SK-N-SH (cell line): Measurements from ENCODE around the gene MARCHF4.

Experiments
- ELF1 ChIP-seq: IDR thresholded peaks from 2 replicates; pipeline ENCODE4 v1.4.0; 2012
- EP300 ChIP-seq, 2 experiments: IDR thresholded peaks; 2 replicates each; pipeline versions ENCODE4 v1.4.0 to v1.6.1; 2012; ENCODE audit warnings: borderline replicate concordance in 1 of 2, low read depth in 1 of 2, low read length in 1 of 2
- FOXM1 ChIP-seq: IDR thresholded peaks from 2 replicates; pipeline ENCODE4 v1.4.0; 2012; ENCODE audit warnings: low read depth, mild to moderate bottlenecking
- GABPA ChIP-seq: IDR thresholded peaks from 2 replicates; pipeline ENCODE4 v1.4.0; 2012; ENCODE audit warnings: low read depth, mild to moderate bottlenecking
- JUND ChIP-seq: IDR thresholded peaks from 2 replicates; pipeline ENCODE4 v1.4.0; 2012
- MXI1 ChIP-seq: IDR thresholded peaks from 2 replicates; pipeline ENCODE4 v1.6.1; 2012; ENCODE audit warnings: mild to moderate bottlenecking, low read depth, low read length, improper control_type of control experiment
- NFIC ChIP-seq: IDR thresholded peaks from 2 replicates; pipeline ENCODE4 v1.4.0; 2012; ENCODE audit warnings: borderline replicate concordance
- POLR2AphosphoS5 ChIP-seq: IDR thresholded peaks from 2 replicates; pipeline ENCODE4 v1.6.1; 2012; ENCODE audit warnings: low read depth, low read length
- RAD21 ChIP-seq: IDR thresholded peaks from 2 replicates; pipeline ENCODE4 v1.6.1; 2012; ENCODE audit warnings: mild to moderate bottlenecking, low read length
- TCF12 ChIP-seq: IDR thresholded peaks from 2 replicates; pipeline ENCODE4 v1.4.0; 2012
- YY1 ChIP-seq: IDR thresholded peaks from 2 replicates; pipeline ENCODE4 v1.4.0; 2012; ENCODE audit warnings: low read depth, mild to moderate bottlenecking
- TF ChIP-seq, protein P1 (sequence below): fragments of 200-600 bp; sonication (generic); IDR thresholded peaks from 2 replicates; pipeline ENCODE4 v1.6.1; 2017; ENCODE audit warnings: antibody characterized with exemption, mild to moderate bottlenecking, moderate library complexity
- TF ChIP-seq, protein P2 (sequence below): IDR thresholded peaks from 2 replicates; pipeline ENCODE4 v1.6.1; 2012; ENCODE audit warnings: mild to moderate bottlenecking, low read depth, low read length, moderate library complexity
- TF ChIP-seq, protein P3 (sequence below): IDR thresholded peaks from 2 replicates; pipeline ENCODE4 v1.4.0; 2012; ENCODE audit warnings: low read depth, borderline replicate concordance

DNA sequence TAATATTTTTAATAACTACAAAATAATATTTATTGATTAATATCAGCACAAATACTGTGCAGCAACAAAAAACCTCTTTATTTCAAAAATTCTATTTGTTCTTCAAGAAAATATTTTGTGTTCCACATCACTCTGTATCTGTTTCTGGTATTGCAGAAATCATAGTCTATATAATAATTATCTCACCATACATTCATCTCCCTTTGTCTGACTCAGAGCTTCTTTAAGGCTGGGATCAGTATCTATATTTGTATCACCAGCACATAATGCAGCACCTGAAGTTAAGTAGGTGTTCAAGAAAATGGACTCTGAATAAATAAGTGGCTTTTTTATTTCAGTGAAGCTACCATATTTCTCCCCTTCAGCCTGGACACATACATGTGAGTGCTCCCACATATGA, 1.6 kb upstream of the MARCHF4 start:
- TF ChIP-seq, protein P1, sequence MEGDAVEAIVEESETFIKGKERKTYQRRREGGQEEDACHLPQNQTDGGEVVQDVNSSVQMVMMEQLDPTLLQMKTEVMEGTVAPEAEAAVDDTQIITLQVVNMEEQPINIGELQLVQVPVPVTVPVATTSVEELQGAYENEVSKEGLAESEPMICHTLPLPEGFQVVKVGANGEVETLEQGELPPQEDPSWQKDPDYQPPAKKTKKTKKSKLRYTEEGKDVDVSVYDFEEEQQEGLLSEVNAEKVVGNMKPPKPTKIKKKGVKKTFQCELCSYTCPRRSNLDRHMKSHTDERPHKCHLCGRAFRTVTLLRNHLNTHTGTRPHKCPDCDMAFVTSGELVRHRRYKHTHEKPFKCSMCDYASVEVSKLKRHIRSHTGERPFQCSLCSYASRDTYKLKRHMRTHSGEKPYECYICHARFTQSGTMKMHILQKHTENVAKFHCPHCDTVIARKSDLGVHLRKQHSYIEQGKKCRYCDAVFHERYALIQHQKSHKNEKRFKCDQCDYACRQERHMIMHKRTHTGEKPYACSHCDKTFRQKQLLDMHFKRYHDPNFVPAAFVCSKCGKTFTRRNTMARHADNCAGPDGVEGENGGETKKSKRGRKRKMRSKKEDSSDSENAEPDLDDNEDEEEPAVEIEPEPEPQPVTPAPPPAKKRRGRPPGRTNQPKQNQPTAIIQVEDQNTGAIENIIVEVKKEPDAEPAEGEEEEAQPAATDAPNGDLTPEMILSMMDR, result no peak
- TF ChIP-seq RAD21 (no peak), POLR2AphosphoS5 (no peak), YY1 (no peak), TCF12 (no peak), JUND (no peak), ELF1 (no peak), EP300 (IDR thresholded peaks at IDR 0.05; ENCODE audit: borderline replicate concordance in 1 of 2, low read depth in 1 of 2, low read length in 1 of 2) (no peak), FOXM1 (no peak), GABPA (no peak), NFIC (no peak), MXI1 (no peak)
- TF ChIP-seq, protein P2, sequence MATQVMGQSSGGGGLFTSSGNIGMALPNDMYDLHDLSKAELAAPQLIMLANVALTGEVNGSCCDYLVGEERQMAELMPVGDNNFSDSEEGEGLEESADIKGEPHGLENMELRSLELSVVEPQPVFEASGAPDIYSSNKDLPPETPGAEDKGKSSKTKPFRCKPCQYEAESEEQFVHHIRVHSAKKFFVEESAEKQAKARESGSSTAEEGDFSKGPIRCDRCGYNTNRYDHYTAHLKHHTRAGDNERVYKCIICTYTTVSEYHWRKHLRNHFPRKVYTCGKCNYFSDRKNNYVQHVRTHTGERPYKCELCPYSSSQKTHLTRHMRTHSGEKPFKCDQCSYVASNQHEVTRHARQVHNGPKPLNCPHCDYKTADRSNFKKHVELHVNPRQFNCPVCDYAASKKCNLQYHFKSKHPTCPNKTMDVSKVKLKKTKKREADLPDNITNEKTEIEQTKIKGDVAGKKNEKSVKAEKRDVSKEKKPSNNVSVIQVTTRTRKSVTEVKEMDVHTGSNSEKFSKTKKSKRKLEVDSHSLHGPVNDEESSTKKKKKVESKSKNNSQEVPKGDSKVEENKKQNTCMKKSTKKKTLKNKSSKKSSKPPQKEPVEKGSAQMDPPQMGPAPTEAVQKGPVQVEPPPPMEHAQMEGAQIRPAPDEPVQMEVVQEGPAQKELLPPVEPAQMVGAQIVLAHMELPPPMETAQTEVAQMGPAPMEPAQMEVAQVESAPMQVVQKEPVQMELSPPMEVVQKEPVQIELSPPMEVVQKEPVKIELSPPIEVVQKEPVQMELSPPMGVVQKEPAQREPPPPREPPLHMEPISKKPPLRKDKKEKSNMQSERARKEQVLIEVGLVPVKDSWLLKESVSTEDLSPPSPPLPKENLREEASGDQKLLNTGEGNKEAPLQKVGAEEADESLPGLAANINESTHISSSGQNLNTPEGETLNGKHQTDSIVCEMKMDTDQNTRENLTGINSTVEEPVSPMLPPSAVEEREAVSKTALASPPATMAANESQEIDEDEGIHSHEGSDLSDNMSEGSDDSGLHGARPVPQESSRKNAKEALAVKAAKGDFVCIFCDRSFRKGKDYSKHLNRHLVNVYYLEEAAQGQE, result no peak
- TF ChIP-seq, protein P3, sequence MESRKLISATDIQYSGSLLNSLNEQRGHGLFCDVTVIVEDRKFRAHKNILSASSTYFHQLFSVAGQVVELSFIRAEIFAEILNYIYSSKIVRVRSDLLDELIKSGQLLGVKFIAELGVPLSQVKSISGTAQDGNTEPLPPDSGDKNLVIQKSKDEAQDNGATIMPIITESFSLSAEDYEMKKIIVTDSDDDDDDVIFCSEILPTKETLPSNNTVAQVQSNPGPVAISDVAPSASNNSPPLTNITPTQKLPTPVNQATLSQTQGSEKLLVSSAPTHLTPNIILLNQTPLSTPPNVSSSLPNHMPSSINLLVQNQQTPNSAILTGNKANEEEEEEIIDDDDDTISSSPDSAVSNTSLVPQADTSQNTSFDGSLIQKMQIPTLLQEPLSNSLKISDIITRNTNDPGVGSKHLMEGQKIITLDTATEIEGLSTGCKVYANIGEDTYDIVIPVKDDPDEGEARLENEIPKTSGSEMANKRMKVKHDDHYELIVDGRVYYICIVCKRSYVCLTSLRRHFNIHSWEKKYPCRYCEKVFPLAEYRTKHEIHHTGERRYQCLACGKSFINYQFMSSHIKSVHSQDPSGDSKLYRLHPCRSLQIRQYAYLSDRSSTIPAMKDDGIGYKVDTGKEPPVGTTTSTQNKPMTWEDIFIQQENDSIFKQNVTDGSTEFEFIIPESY, result no peak
